Non-pigmented ciliary epithelial cell (primary cell): ENCODE data around the gene MEGF10.

Experiments
- DNase-seq: peaks from one replicate; pipeline ENCODE4 v3.0.0-alpha.2; 2010; ENCODE audit warnings: low read depth

MEGF10 gene

GRCh38 chr5:127326976-127327755, 36.6 kb downstream of the MEGF10 start:
- DNase-seq = no peak

GRCh38 chr5:127330116-127330515, 39.5 kb downstream of the MEGF10 start:
- no peak for DNase-seq

- DNase-seq = no peak
Measured at GRCh38 chr5:127331890-127332649, 41.5 kb downstream of the MEGF10 start.

GRCh38 chr5:127333483-127333882, 42.9 kb downstream of the MEGF10 start:
- no peak for DNase-seq

- DNase-seq = no peak
Measured at GRCh38 chr5:127335381-127335780, 44.8 kb downstream of the MEGF10 start.

- no peak for DNase-seq
Measured at GRCh38 chr5:127337876-127338275, 47.3 kb downstream of the MEGF10 start.

- no peak for DNase-seq
Measured at GRCh38 chr5:127338501-127338900, 47.9 kb downstream of the MEGF10 start.

- no peak for DNase-seq
Measured at GRCh38 chr5:127340606-127341005, 50.0 kb downstream of the MEGF10 start.

GRCh38 chr5:127342364-127342763, 51.8 kb downstream of the MEGF10 start:
- DNase-seq = no peak

- no peak for DNase-seq
Measured at GRCh38 chr5:127343313-127343712, 52.7 kb downstream of the MEGF10 start.

GRCh38 chr5:127343866-127344265, 53.3 kb downstream of the MEGF10 start:
- DNase-seq = no peak

- DNase-seq = no peak
Measured at GRCh38 chr5:127344931-127345330, 54.3 kb downstream of the MEGF10 start.

GRCh38 chr5:127351418-127351817, 60.8 kb downstream of the MEGF10 start:
- DNase-seq = no peak

- DNase-seq = no peak
Measured at GRCh38 chr5:127352068-127352467, 61.5 kb downstream of the MEGF10 start.

- DNase-seq = no peak
Measured at GRCh38 chr5:127353327-127353726, 62.7 kb downstream of the MEGF10 start.

- DNase-seq = no peak
Measured at GRCh38 chr5:127353796-127354195, 63.2 kb downstream of the MEGF10 start.

- no peak for DNase-seq
Measured at GRCh38 chr5:127355337-127355736, 64.7 kb downstream of the MEGF10 start.

- no peak for DNase-seq
Measured at GRCh38 chr5:127358284-127358683, 67.7 kb downstream of the MEGF10 start.

- DNase-seq = no peak
Measured at GRCh38 chr5:127358740-127359139, 68.1 kb downstream of the MEGF10 start.

- DNase-seq = no peak
Measured at GRCh38 chr5:127359502-127359901, 68.9 kb downstream of the MEGF10 start.

- no peak for DNase-seq
Measured at GRCh38 chr5:127363403-127363802, 72.8 kb downstream of the MEGF10 start.

GRCh38 chr5:127367029-127367428, 76.4 kb downstream of the MEGF10 start:
- no peak for DNase-seq

GRCh38 chr5:127367946-127368465, 77.4 kb downstream of the MEGF10 start:
- DNase-seq = no peak
